ENCODE data around the gene GSG1L2.
"Not testable (repeated sequence)": the region's sequence is repeated elsewhere in the genome, so short reads cannot be mapped to it uniquely, and the experiment has no call there.

GSG1L2 gene

GRCh38 chr17:9790889-9791876 lies 30.7 kb downstream of the GSG1L2 start, which contains the start of gene DHRS7C:
TSS of gene DHRS7C (minus strand) at chr17:9791592. CDS start at chr17:9791284, 308 bp downstream.
- DNase-seq (ENCODE audit: low spot score) (no peak), FAIRE-seq (no peak)

- DNase-seq (ENCODE audit: low spot score) (no peak), FAIRE-seq (no peak)
Measured at GRCh38 chr17:9790316-9790715, 31.6 kb downstream of the GSG1L2 start.

- no peak for FAIRE-seq
Measured at GRCh38 chr17:9788601-9789000, 33.3 kb downstream of the GSG1L2 start.

GRCh38 chr17:9784544-9784943 lies 37.3 kb downstream of the GSG1L2 start:
- FAIRE-seq (no peak), DNase-seq (ENCODE audit: low spot score) (no peak)

More at GRCh38 chr17:9788601-9789000, 33.3 kb downstream of the GSG1L2 start:
- DNase-seq (ENCODE audit: low spot score), result no peak

- FAIRE-seq, result not testable (repeated sequence)
Measured at GRCh38 chr17:9783465-9783864, 38.4 kb downstream of the GSG1L2 start.

GRCh38 chr17:9783050-9783449 lies 38.8 kb downstream of the GSG1L2 start:
- FAIRE-seq, result no peak
- DNase-seq (ENCODE audit: low spot score), result no peak

More at GRCh38 chr17:9783465-9783864, 38.4 kb downstream of the GSG1L2 start:
- not testable (repeated sequence) for DNase-seq (ENCODE audit: low spot score)

- no peak for FAIRE-seq
- no peak for DNase-seq (ENCODE audit: low spot score)
Measured at GRCh38 chr17:9780552-9780951, 41.3 kb downstream of the GSG1L2 start.

GRCh38 chr17:9776911-9777310 lies 45.0 kb downstream of the GSG1L2 start:
- no peak for FAIRE-seq
- no peak for DNase-seq (ENCODE audit: low spot score)

- no peak for DNase-seq (ENCODE audit: low spot score)
- FAIRE-seq, result no peak
Measured at GRCh38 chr17:9772658-9773057, 49.2 kb downstream of the GSG1L2 start.

GRCh38 chr17:9771465-9771864 lies 50.4 kb downstream of the GSG1L2 start:
- no peak for FAIRE-seq

GRCh38 chr17:9769036-9769695 lies 52.7 kb downstream of the GSG1L2 start:
- no peak for DNase-seq (ENCODE audit: low spot score)
- FAIRE-seq, result no peak

More at GRCh38 chr17:9771465-9771864, 50.4 kb downstream of the GSG1L2 start:
- no peak for DNase-seq (ENCODE audit: low spot score)

- peak; percentile 48 for DNase-seq (ENCODE audit: low spot score)
- FAIRE-seq, result peak; percentile 59
Measured at GRCh38 chr17:9768381-9768934, 53.4 kb downstream of the GSG1L2 start.

GRCh38 chr17:9767432-9767991 lies 54.4 kb downstream of the GSG1L2 start:
- FAIRE-seq, result no peak
- DNase-seq (ENCODE audit: low spot score), result no peak

- DNase-seq (ENCODE audit: low spot score), result no peak
Measured at GRCh38 chr17:9766970-9767369, 54.9 kb downstream of the GSG1L2 start.

GRCh38 chr17:9765322-9765721 lies 56.6 kb downstream of the GSG1L2 start:
- no peak for FAIRE-seq
- DNase-seq (ENCODE audit: low spot score), result no peak

More at GRCh38 chr17:9766970-9767369, 54.9 kb downstream of the GSG1L2 start:
- no peak for FAIRE-seq

GRCh38 chr17:9763643-9764042 lies 58.2 kb downstream of the GSG1L2 start:
- FAIRE-seq (no peak), DNase-seq (ENCODE audit: low spot score) (no peak)

GRCh38 chr17:9760266-9760665 lies 61.6 kb downstream of the GSG1L2 start:
- DNase-seq (ENCODE audit: low spot score) (no peak), FAIRE-seq (no peak)

GRCh38 chr17:9755083-9755482 lies 66.8 kb downstream of the GSG1L2 start:
- DNase-seq (ENCODE audit: low spot score), result no peak
- no peak for FAIRE-seq
